Measurements from ENCODE around the gene RPUSD4. TPM values are rescaled to one million over a fixed set of nuclear protein-coding genes. Genes with fewer than 3 reads are reported as not detected.

RPUSD4 gene
- total RNA-seq, 1 experiment from 2014 or later = 12.0 TPM

DNA sequence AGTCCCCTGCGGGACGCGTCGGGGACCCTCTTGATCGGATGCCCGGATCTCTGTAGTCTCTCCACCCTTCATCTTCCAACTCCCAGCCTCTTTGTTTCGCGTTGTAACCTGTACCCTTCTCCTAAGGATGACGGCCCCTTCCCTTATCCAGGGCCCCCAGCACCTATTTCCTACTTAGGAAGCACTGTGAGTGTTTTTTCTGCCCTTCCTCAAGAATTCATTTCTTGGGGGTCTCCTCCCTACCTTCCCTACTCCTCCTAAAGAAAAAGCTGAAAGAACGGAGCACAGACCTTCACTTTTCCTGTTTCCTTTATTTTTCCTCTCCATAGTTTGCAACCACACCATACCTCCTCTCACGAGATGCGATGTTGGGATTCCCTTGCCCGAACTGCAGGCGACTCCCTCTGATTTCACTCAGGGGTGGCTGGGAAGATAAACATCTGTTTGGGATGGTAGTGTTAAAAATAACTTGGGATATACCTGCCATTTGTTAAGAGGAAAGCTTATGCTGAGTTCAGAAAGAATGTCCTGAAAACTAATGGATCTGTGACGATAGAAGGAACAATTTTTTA lies 725 bp upstream of the RPUSD4 start:
- DNase-seq (ENCODE audit: low read depth) = peak; percentile 9

GRCh38 chr11:126210871-126211235 lies 597 bp downstream of the RPUSD4 start:
- DNase-seq (ENCODE audit: low read depth) = no peak

DNA sequence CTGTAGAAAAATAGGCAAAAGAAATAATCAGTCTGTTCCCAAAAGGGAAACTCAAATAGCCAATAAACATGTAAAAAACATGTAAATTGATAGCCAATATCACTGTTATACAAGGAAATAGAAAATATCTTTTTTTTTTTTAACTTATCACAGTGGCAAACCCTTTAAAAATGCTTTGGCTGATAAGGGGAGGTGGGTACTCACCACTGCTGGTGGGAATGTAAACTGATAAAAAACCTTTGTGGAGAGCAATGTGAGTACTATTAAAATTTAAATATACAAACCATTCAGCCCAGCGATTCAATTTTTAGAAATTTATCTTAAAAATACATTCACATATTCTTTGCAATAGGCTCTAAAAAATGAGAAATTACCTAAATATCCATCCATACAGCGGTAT lies 3.6 kb downstream of the RPUSD4 start:
- no peak for DNase-seq (ENCODE audit: low read depth)

GRCh38 chr11:126205359-126205758 lies 6.1 kb downstream of the RPUSD4 start:
- DNase-seq (ENCODE audit: low read depth) = no peak

- no peak for DNase-seq (ENCODE audit: low read depth)
Measured at GRCh38 chr11:126202646-126203359, 8.6 kb downstream of the RPUSD4 start.

DNA sequence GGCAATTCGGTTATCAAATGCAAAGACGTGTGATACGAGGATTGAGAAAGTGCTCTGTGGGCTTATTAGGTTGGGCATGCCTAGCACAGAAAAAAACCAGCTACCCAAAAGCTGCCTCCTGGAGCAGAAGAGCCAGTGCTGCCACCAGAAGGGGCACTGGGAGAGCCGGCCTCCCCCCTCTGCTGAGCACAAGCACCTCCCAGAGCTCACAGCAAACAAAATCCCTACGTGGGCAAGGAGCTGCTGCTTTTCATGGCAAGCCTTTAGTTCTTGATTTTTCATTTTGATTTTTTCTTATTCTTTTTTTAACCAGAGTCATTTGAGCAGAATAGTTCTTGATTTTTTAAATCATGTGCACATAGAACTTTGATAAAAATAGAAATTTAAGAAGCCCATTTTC lies 12.8 kb downstream of the RPUSD4 start:
- no peak for DNase-seq (ENCODE audit: low read depth)

DNA sequence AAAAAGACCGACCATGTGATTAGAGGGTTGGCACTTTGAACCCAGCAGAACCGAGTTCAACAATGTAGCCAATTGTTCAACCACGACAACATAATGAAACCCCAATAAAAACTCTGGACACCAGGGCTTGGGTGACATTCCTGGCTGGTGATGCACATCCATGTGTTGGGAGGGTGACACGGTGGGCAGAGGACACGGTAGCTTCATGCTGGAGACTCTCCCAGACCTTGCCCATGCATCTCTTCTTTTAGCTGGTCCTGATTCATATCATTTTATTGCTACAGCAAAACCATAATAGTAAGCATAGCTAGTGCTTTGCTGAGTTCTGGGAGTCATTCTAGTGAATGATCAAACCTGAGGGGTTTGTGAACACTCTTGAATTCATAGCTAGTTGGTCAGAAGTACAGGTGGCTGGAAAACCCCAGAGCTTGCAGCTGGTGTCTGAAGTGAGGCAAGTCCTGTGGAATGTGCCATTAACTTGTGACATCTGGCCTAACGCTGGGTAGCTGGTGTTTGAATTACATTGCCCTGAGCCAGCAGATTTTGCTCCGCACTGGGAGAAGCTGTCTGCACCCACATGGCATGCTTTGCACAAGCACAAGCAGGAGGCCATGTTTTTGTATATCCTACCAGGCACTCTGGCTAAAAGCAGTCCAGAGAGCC lies 14.0 kb downstream of the RPUSD4 start:
- DNase-seq (ENCODE audit: low read depth) = peak; percentile 18

- no peak for DNase-seq (ENCODE audit: low read depth)
Measured at GRCh38 chr11:126195119-126195518, 16.3 kb downstream of the RPUSD4 start.

DNA sequence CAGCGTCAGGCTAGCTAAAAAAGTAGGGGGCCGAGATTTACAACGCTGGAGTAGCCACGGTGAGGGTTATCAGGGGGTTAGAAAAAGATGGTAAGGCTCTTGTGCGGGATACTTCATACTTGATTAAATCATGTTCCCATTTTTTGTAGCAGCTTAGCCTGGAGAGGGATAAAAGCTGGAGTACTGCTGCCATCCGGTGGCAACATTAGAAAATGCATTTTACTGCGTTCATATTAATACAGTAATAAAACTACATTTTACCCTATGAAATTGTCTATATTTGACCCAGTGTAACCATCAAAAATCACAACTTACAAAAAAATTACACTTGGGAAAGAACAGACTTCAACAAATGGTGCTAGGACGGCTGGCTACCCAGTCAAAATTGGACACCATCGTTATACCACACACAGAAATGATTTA lies 17.3 kb downstream of the RPUSD4 start:
- DNase-seq (ENCODE audit: low read depth) = peak; percentile 40

DNA sequence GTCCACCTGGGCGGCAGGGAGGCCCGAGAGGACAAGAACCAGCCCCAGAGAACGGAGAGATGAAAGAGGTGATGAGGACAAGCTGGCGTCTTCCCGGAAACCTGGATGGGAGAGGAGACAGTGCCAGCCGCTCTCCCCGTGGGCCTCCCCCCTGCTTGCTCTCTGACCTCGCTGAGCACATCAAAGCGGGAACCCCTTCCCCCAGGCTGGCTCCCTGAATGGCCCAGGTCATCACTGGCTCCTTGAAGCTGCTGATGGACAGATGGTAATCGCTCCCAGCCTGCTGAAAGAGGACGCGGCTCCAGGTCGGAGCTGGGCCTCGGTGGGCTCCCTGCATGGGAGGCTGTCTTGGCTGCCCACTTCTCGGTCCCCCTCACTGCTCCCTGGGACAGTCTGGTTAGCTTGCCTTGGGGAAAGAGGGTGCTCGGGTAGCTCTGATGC lies 18.4 kb downstream of the RPUSD4 start:
- DNase-seq (ENCODE audit: low read depth) = no peak

DNA sequence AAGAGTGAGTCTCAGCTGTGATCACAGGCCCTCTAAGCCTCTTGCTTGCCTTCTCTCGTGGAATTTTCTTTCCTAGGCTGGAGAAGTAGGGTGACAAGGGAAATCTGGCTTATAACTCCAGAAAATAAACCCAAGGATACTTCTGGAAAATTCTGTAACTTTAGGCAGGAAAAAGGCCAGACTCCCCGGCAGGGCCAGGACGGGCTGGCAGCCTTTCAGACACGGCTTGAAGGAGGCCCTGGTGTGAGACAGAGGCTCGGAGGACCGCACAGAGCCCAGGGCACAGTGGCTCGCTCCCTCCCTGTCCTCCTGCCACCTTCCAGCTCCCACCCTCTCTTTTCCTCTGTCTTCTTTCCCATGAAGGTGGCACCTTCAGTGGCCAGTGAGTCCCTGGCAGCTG lies 19.1 kb downstream of the RPUSD4 start:
- no peak for DNase-seq (ENCODE audit: low read depth)

GRCh38 chr11:126191379-126192073 lies 19.9 kb downstream of the RPUSD4 start:
- no peak for DNase-seq (ENCODE audit: low read depth)

GRCh38 chr11:126190792-126191191 lies 20.7 kb downstream of the RPUSD4 start:
- DNase-seq (ENCODE audit: low read depth) = no peak

DNA sequence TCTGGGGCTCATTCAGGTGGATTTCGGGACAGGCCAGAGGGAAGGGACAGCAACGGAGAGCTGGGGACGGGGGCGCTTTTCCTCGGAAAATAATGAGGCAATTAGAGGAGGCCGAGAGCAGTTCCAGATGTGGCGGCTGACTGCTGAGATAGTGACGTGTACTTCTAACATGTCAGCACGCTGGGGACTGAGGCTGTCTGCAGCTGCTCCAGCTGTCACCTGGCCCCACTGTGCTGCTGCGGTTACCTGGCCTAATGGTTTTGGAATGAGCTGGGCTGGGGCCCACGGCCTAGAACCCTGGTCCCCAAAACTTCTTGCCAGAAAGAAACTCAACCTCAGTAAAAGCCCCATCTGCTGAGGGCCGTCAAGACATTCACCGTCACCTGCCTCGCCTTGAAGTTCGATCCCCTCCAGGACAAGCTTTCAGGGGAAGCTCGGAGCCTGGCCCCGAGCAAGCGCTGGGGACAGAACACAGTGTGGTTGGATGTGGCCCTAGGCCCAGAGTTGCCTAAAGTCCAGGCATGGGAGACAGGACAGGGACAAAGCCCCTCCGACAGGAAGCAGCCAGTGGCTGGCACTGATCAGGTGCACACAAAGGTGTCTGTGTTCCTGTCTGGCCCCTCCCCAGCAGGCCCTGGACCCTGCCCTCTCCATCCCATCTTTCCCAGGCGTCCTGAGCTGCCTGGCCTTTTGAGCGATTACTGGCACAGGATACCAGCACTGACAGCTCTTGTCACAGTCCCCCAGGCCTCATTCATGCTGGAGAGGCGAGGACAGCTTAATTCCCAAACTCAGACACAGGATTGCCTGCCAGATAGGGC lies 22.1 kb downstream of the RPUSD4 start:
- DNase-seq (ENCODE audit: low read depth) = no peak

- no peak for DNase-seq (ENCODE audit: low read depth)
Measured at GRCh38 chr11:126188332-126189108, 22.9 kb downstream of the RPUSD4 start.

DNA sequence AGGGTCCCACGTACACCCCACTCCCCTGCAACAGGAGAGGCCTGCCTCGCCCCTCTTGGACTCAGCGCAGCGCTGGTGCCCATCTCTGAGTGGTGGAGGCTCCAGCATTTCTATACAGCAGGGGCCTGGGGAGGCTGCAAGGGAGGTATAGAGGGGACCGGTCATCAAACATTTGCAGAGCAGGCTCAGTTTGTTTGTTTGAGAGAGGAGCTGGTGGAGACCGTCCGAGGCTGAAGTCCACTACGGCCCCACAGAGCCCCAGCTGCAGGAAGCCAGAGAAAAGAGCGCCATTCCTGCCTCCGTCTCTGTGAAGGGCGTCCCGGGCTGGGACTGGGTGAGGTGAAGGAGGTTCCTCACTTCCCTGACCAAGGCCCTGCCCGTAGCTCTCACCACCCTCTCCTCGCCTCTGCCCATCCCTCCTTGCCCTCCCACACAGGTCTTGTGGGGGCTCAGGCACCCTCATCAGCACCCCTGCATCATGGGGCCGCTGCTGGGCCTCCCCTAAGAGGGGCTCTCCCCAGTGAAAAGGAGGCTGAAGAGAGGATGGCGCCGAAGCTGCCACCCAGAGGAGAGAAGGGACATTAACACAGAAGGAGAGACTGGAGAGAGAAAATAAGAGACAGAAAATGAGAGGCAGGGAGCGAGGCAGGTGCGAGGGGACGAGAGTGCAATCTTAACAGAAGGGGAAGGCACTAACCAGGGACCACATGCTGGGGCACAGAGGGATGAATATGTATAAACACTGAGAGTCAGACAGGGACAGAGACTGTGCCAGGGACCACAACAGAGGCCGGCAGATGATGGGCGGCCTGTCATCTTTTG lies 24.5 kb downstream of the RPUSD4 start:
- DNase-seq (ENCODE audit: low read depth) = no peak

DNA sequence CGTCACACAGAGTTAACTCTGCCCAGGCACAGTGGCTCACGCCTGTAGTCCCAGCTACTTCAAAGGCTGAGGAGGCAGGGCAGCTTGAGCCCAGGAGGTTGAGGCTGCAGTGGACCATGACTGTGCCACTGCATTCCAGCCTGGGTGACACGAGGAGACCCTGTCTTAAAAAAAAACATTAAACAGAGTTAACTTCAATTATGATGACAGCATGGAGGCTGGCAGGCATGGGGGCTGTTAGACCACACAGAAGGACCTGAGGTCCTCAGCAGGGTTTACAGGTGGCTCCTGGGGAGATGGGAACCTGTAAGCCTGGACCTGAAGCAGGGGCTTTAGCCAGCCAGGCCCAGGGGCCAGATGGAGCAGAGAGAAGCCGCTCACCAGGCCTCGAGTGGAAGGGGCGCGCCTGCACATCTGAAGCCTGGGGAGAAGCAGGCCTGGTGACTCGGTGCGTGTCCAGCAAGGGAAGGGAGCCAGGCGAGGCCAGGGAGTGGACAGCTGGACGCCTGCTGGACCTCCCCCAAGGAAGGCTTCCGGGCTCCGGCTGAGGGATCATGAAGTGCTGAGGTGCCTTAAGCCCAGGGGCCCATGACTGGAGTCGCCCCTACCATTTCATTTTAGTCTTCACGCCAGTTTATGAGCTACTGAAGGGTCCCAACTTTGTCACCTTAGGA lies 25.3 kb downstream of the RPUSD4 start:
- DNase-seq (ENCODE audit: low read depth) = no peak

GRCh38 chr11:126185259-126186024 lies 26.0 kb downstream of the RPUSD4 start:
- no peak for DNase-seq (ENCODE audit: low read depth)

Data from M059J (cell line).